ENCODE measurements around the gene ANKRD17.

The ANKRD17 gene

GRCh38 chr4:73067971-73068394, 190.6 kb downstream of the ANKRD17 start:
- Histone ChIP-seq H3K9me3 (replicated peaks; ENCODE audit: low read length) (no peaks in the 10 kb centered on the region), H3K4me2 (ENCODE audit: low read length) (peak overlapping the region; percentile 91), H3K4me3 (ENCODE audit: low read length) (peak overlapping the region; percentile 89), H3K27me3 (ENCODE audit: control insufficient read depth, insufficient read depth, low read length) (no peaks in the 10 kb centered on the region), H3K4me1 (ENCODE audit: control insufficient read depth, insufficient read depth, low read length) (peaks cover 8% of the 10 kb centered on the region), H3K9ac (ENCODE audit: low read depth, low read length) (peak overlapping the region; percentile 89), H3K36me3 (ENCODE audit: insufficient read depth, low read length) (peaks cover 6% of the 10 kb centered on the region)

DNA sequence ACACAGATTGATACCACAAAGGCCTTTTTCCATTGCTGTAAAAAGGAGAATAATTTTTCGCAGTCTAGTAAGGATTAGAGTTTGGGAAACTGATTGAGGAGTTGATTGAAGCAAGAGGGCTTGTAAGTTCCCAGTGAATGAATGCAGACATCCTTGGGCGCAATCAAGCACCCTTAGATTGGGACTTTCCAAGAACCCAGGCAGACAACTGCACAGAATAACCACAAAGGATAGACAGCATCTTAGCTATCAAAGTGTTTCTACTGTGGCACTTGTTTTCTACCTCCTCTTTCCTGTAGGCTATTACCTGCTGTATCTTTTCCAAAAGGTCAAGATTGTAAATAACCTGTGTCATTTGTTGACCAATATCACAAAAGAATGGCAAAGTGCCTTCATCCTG, 191.7 kb downstream of the ANKRD17 start:
- Histone ChIP-seq H3K27me3 (ENCODE audit: control insufficient read depth, insufficient read depth, low read length) (no peaks in the 10 kb centered on the region), H3K9ac (ENCODE audit: low read depth, low read length) (no peak overlapping the region), H3K4me2 (ENCODE audit: low read length) (no peak overlapping the region), H3K9me3 (replicated peaks; ENCODE audit: low read length) (no peaks in the 10 kb centered on the region), H3K4me3 (ENCODE audit: low read length) (no peak overlapping the region), H3K36me3 (ENCODE audit: insufficient read depth, low read length) (peaks cover 6% of the 10 kb centered on the region), H3K4me1 (ENCODE audit: control insufficient read depth, insufficient read depth, low read length) (peaks cover 8% of the 10 kb centered on the region)

DNA sequence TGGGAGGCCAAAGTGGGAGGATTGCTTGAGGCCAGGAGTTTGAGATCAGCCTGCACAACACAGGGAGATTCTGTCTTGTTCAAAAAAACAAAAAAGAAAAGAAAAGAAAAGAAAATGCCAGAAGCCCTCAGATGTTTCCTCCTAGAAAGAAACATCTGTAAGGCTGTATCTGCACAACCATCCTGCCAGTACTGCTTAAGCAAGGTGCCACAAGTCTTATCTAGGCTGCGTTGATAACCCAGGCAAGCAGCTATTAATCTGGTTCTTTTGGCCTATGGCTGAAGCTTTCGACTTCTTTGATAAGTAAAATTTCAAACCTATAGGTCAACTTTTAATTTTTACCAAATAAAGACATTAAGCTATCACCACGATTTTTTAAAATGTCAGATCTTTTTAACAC, 192.2 kb downstream of the ANKRD17 start:
- H3K4me3 ChIP-seq (ENCODE audit: low read length): no peak overlapping the region
- H3K4me1 ChIP-seq (ENCODE audit: control insufficient read depth, insufficient read depth, low read length): peaks cover 8% of the 10 kb centered on the region
- no peaks in the 10 kb centered on the region for H3K9me3 ChIP-seq (replicated peaks; ENCODE audit: low read length)
- H3K9ac ChIP-seq (ENCODE audit: low read depth, low read length): no peak overlapping the region
- no peak overlapping the region for H3K4me2 ChIP-seq (ENCODE audit: low read length)
- H3K36me3 ChIP-seq (ENCODE audit: insufficient read depth, low read length): peaks cover 4% of the 10 kb centered on the region
- no peaks in the 10 kb centered on the region for H3K27me3 ChIP-seq (ENCODE audit: control insufficient read depth, insufficient read depth, low read length)

- Histone ChIP-seq H3K4me3 (ENCODE audit: low read length) (no peak overlapping the region), H3K36me3 (ENCODE audit: insufficient read depth, low read length) (peaks cover 16% of the 10 kb centered on the region), H3K9ac (ENCODE audit: low read depth, low read length) (no peak overlapping the region), H3K4me1 (ENCODE audit: control insufficient read depth, insufficient read depth, low read length) (peaks cover 3% of the 10 kb centered on the region), H3K4me2 (ENCODE audit: low read length) (no peak overlapping the region), H3K9me3 (replicated peaks; ENCODE audit: low read length) (no peaks in the 10 kb centered on the region), H3K27me3 (ENCODE audit: control insufficient read depth, insufficient read depth, low read length) (no peaks in the 10 kb centered on the region)
These were observed 194.1 kb downstream of the ANKRD17 start for GRCh38 chr4:73064536-73064935.

- no peak overlapping the region for H3K4me3 ChIP-seq (ENCODE audit: low read length)
- no peaks in the 10 kb centered on the region for H3K9me3 ChIP-seq (replicated peaks; ENCODE audit: low read length)
- H3K4me2 ChIP-seq (ENCODE audit: low read length): no peak overlapping the region
- no peak overlapping the region for H3K9ac ChIP-seq (ENCODE audit: low read depth, low read length)
- H3K4me1 ChIP-seq (ENCODE audit: control insufficient read depth, insufficient read depth, low read length): no peaks in the 10 kb centered on the region
- H3K27me3 ChIP-seq (ENCODE audit: control insufficient read depth, insufficient read depth, low read length): no peaks in the 10 kb centered on the region
- H3K36me3 ChIP-seq (ENCODE audit: insufficient read depth, low read length): peaks cover 45% of the 10 kb centered on the region
These were observed 203.2 kb downstream of the ANKRD17 start for GRCh38 chr4:73055241-73055897.

GRCh38 chr4:73053974-73054480, 204.6 kb downstream of the ANKRD17 start:
- Histone ChIP-seq H3K4me1 (ENCODE audit: control insufficient read depth, insufficient read depth, low read length) (no peaks in the 10 kb centered on the region), H3K4me3 (ENCODE audit: low read length) (no peak overlapping the region), H3K9me3 (replicated peaks; ENCODE audit: low read length) (no peaks in the 10 kb centered on the region), H3K9ac (ENCODE audit: low read depth, low read length) (no peak overlapping the region), H3K27me3 (ENCODE audit: control insufficient read depth, insufficient read depth, low read length) (no peaks in the 10 kb centered on the region), H3K4me2 (ENCODE audit: low read length) (no peak overlapping the region), H3K36me3 (ENCODE audit: insufficient read depth, low read length) (peaks cover 32% of the 10 kb centered on the region)

DNA sequence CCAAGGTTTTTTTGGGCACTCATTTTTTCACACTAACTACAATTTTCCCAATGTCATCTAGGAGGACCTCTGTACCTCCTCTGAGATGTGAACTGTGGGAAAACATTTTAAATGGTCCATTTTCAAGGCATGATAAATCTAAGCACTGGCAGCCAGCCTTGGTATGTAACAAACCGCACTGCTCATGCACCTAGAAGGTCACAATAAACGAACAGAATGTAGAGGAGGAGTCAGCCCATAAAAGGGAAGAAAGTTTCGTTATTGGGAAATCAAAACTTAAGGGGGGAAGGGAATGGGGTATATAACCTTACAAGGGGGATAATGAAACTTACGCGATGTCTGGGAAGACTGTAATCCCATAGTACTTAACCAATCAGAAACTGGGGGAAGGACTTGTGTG, 205.5 kb downstream of the ANKRD17 start:
- Histone ChIP-seq H3K4me3 (ENCODE audit: low read length) (no peak overlapping the region), H3K27me3 (ENCODE audit: control insufficient read depth, insufficient read depth, low read length) (no peaks in the 10 kb centered on the region), H3K4me1 (ENCODE audit: control insufficient read depth, insufficient read depth, low read length) (no peaks in the 10 kb centered on the region), H3K36me3 (ENCODE audit: insufficient read depth, low read length) (peaks cover 22% of the 10 kb centered on the region), H3K9me3 (replicated peaks; ENCODE audit: low read length) (no peaks in the 10 kb centered on the region), H3K9ac (ENCODE audit: low read depth, low read length) (no peak overlapping the region), H3K4me2 (ENCODE audit: low read length) (no peak overlapping the region)

- peaks cover 16% of the 10 kb centered on the region for H3K36me3 ChIP-seq (ENCODE audit: insufficient read depth, low read length)
- no peaks in the 10 kb centered on the region for H3K9me3 ChIP-seq (replicated peaks; ENCODE audit: low read length)
- H3K4me2 ChIP-seq (ENCODE audit: low read length): no peak overlapping the region
- no peaks in the 10 kb centered on the region for H3K27me3 ChIP-seq (ENCODE audit: control insufficient read depth, insufficient read depth, low read length)
- no peak overlapping the region for H3K9ac ChIP-seq (ENCODE audit: low read depth, low read length)
- H3K4me1 ChIP-seq (ENCODE audit: control insufficient read depth, insufficient read depth, low read length): no peaks in the 10 kb centered on the region
- H3K4me3 ChIP-seq (ENCODE audit: low read length): no peak overlapping the region
These were observed 207.0 kb downstream of the ANKRD17 start for GRCh38 chr4:73051625-73052024.

- H3K9ac ChIP-seq (ENCODE audit: low read depth, low read length): no peak overlapping the region
- H3K36me3 ChIP-seq (ENCODE audit: insufficient read depth, low read length): no peaks in the 10 kb centered on the region
- H3K4me3 ChIP-seq (ENCODE audit: low read length): no peak overlapping the region
These were observed 212.7 kb downstream of the ANKRD17 start for GRCh38 chr4:73045879-73046278.

GRCh38 chr4:73037057-73037456, 221.5 kb downstream of the ANKRD17 start:
- no peaks in the 10 kb centered on the region for H3K9me3 ChIP-seq (replicated peaks; ENCODE audit: low read length)
- no peaks in the 10 kb centered on the region for H3K36me3 ChIP-seq (ENCODE audit: insufficient read depth, low read length)
- H3K27me3 ChIP-seq (ENCODE audit: control insufficient read depth, insufficient read depth, low read length): no peaks in the 10 kb centered on the region
- H3K4me2 ChIP-seq (ENCODE audit: low read length): no peak overlapping the region
- no peaks in the 10 kb centered on the region for H3K4me1 ChIP-seq (ENCODE audit: control insufficient read depth, insufficient read depth, low read length)
- H3K4me3 ChIP-seq (ENCODE audit: low read length): no peak overlapping the region
- H3K9ac ChIP-seq (ENCODE audit: low read depth, low read length): no peak overlapping the region

More at GRCh38 chr4:73045879-73046278, 212.7 kb downstream of the ANKRD17 start:
- Histone ChIP-seq H3K9me3 (replicated peaks; ENCODE audit: low read length) (no peaks in the 10 kb centered on the region), H3K27me3 (ENCODE audit: control insufficient read depth, insufficient read depth, low read length) (no peaks in the 10 kb centered on the region), H3K4me2 (ENCODE audit: low read length) (no peak overlapping the region), H3K4me1 (ENCODE audit: control insufficient read depth, insufficient read depth, low read length) (no peaks in the 10 kb centered on the region)

DNA sequence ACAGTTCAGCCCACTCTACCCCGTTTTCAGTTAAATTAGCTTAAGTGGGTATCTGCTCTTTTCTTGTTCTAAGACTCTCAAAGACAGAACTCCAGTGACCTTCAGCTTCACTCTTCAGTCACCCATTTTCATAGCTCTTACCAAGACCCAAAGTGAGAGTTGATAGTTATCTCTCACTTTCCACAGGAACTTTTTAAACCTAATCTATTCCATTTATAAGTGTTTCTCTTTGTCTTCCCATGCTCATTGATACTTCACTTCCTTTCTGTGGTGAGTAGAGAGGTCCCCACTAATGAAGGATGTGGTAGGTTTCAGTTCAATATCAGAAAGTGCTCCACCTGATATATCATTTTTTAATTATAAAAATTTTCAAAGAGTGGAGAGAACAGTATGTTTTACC, 222.5 kb downstream of the ANKRD17 start:
- H3K4me3 ChIP-seq (ENCODE audit: low read length): no peak overlapping the region
- H3K4me1 ChIP-seq (ENCODE audit: control insufficient read depth, insufficient read depth, low read length): no peaks in the 10 kb centered on the region
- no peaks in the 10 kb centered on the region for H3K27me3 ChIP-seq (ENCODE audit: control insufficient read depth, insufficient read depth, low read length)

GRCh38 chr4:73034896-73035295, 223.7 kb downstream of the ANKRD17 start:
- Histone ChIP-seq H3K9me3 (replicated peaks; ENCODE audit: low read length) (no peaks in the 10 kb centered on the region), H3K4me3 (ENCODE audit: low read length) (no peak overlapping the region), H3K4me1 (ENCODE audit: control insufficient read depth, insufficient read depth, low read length) (no peaks in the 10 kb centered on the region), H3K36me3 (ENCODE audit: insufficient read depth, low read length) (no peaks in the 10 kb centered on the region), H3K9ac (ENCODE audit: low read depth, low read length) (no peak overlapping the region), H3K27me3 (ENCODE audit: control insufficient read depth, insufficient read depth, low read length) (no peaks in the 10 kb centered on the region), H3K4me2 (ENCODE audit: low read length) (no peak overlapping the region)

More for the DNA sequence above, 222.5 kb downstream of the ANKRD17 start:
- Histone ChIP-seq H3K4me2 (ENCODE audit: low read length) (no peak overlapping the region), H3K9ac (ENCODE audit: low read depth, low read length) (no peak overlapping the region), H3K36me3 (ENCODE audit: insufficient read depth, low read length) (no peaks in the 10 kb centered on the region), H3K9me3 (replicated peaks; ENCODE audit: low read length) (no peaks in the 10 kb centered on the region)
